Natural killer cell (primary cell): ENCODE measurements around the gene LAMA5. TPM values are rescaled to one million over a fixed set of nuclear protein-coding genes. Genes with fewer than 3 reads are reported as not detected.
A peak's percentile ranks its signal among the peaks of the same experiment; 100 is the strongest.

Experiments used
- ATAC-seq, 3 donors: fragments of 150-1000 bp in 2 of 3; fragments of 200-7000 bp in 1 of 3; cut with Tn5 transposase; 1 replicate in 1 of 3; 2 replicates in 2 of 3; pipeline ENCODE4 v1.10.0; 2021; ENCODE audit warnings: mild to moderate bottlenecking in 2 of 3, moderate library complexity in 2 of 3
- DNase-seq, 2 donors: peaks; one replicate each; pipeline versions ENCODE4 v3.0.0 to v3.0.0-alpha.2; 2013 to 2021; ENCODE audit warnings: mixed read lengths in 1 of 2
- H3K27ac ChIP-seq: one replicate; pipeline ENCODE4 v1.5.1; 2013; ENCODE audit warnings: mild to moderate bottlenecking, low read length
- H3K27me3 ChIP-seq: one replicate; pipeline ENCODE4 v1.6.1; 2013; ENCODE audit warnings: low read length; ENCODE audit not compliant: control insufficient read depth, insufficient read depth
- H3K36me3 ChIP-seq: one replicate; pipeline ENCODE4 v1.6.1; 2013; ENCODE audit warnings: low read length; ENCODE audit not compliant: control insufficient read depth, insufficient read depth
- H3K4me1 ChIP-seq: one replicate; pipeline ENCODE4 v1.6.1; 2013; ENCODE audit warnings: low read length; ENCODE audit not compliant: control insufficient read depth, insufficient read depth
- H3K4me3 ChIP-seq: one replicate; pipeline ENCODE4 v1.5.1; 2013; ENCODE audit warnings: low read length
- H3K9me3 ChIP-seq: one replicate; pipeline ENCODE4 v1.6.1; 2013; ENCODE audit warnings: low read length; ENCODE audit not compliant: control insufficient read depth, insufficient read depth
- H3K27ac Mint-ChIP-seq, 2 donors: one replicate each; pipeline ENCODE4 v1.8.0; 2022; ENCODE audit warnings: mild to moderate bottlenecking in 2 of 2, mixed read lengths in 2 of 2, moderate library complexity in 1 of 2
- H3K27me3 Mint-ChIP-seq, 2 donors: one replicate each; pipeline ENCODE4 v1.8.0; 2022; ENCODE audit warnings: low read depth in 2 of 2, mixed read lengths in 2 of 2
- H3K36me3 Mint-ChIP-seq: one replicate; pipeline ENCODE4 v1.8.0; 2022; ENCODE audit warnings: mixed read lengths
- H3K4me1 Mint-ChIP-seq, 2 donors: one replicate each; pipeline ENCODE4 v1.8.0; 2022; ENCODE audit warnings: mixed read lengths in 2 of 2
- H3K4me3 Mint-ChIP-seq: one replicate; pipeline ENCODE4 v1.8.0; 2022; ENCODE audit warnings: mild to moderate bottlenecking, moderate library complexity, mixed read lengths
- H3K9me3 Mint-ChIP-seq, 2 donors: one replicate each; pipeline ENCODE4 v1.8.0; 2022; ENCODE audit warnings: mixed read lengths in 2 of 2
- CTCF ChIP-seq: fragments of 200-600 bp; IDR thresholded peaks from one replicate; pipeline ENCODE4 v1.8.0; 2022; ENCODE audit warnings: antibody characterized with exemption
- WGBS: methylation state at CpG from one replicate; pipeline ENCODE4 v1.1.7; 2013; ENCODE audit warnings: missing lambda C conversion rate; ENCODE audit not compliant: insufficient coverage; 5-methylcytosine and 5-hydroxymethylcytosine counted together
- intact Hi-C: fragments of 100-400 bp; cut with micrococcal nuclease; formaldehyde crosslinking; loops from one replicate; pipeline ENCODE4 v1.14.2; 2022
- total RNA-seq, 4 donors: library from RNA; stranded (reverse); fragments of 120-200 nt in 1 of 4; gene quantifications; one replicate each; pipeline versions ENCODE4 v1.2.3 to v1.2.4, GENCODE V29; 2013 to 2022

LAMA5 gene
- total RNA-seq, 3 donors from 2014 or later (not counting 1 experiment from before 2014, with no cell fraction given), result 1.0 to 4.3 (median 1.4) TPM

- Histone ChIP-seq H3K4me3 (peak overlapping the region; percentile 62), H3K9me3 (no peaks in the 10 kb centered on the region), H3K27ac (peak overlapping the region; percentile 94), H3K36me3 (peaks cover 16% of the 10 kb centered on the region), H3K27me3 (no peaks in the 10 kb centered on the region), H3K4me1 (peaks cover 34% of the 10 kb centered on the region)
- intact Hi-C loops, result loop anchor here (1.0 to 5.0 kb wide), 3 partner anchors 65 to 490 kb away; partner anchors contain the start of gene OSBPL2
- Mint-ChIP-seq H3K36me3 (no peaks in the 10 kb centered on the region), H3K27me3 (no peaks in the 10 kb centered on the region), H3K27ac (peak overlapping the region; percentile 98 to 99), H3K4me1 (peaks cover 28 to 43% of the 10 kb centered on the region in 2 donors), H3K9me3 (no peaks in the 10 kb centered on the region), H3K4me3 (peak overlapping the region; percentile 99)
- ATAC-seq, result peak; percentile 56 to 72 (median 65)
- 2% methylated on average over 22 of the region's 24 CpGs for WGBS
- peak; percentile 71 for TF ChIP-seq CTCF
- DNase-seq, result peak; percentile 81 to 94
Measured at GRCh38 chr20:62301773-62302340, 65.3 kb downstream of the LAMA5 start.

GRCh38 chr20:62301111-62301668 lies 65.9 kb downstream of the LAMA5 start:
- no peaks in the 10 kb centered on the region for H3K9me3 ChIP-seq
- Mint-ChIP-seq H3K4me3 (peak overlapping the region; percentile 70), H3K27ac (peak overlapping the region; percentile 98 to 99), H3K4me1 (peaks cover 28 to 43% of the 10 kb centered on the region in 2 donors), H3K9me3 (no peaks in the 10 kb centered on the region), H3K27me3 (no peaks in the 10 kb centered on the region), H3K36me3 (no peaks in the 10 kb centered on the region)
- H3K36me3 ChIP-seq, result peaks cover 16% of the 10 kb centered on the region
- intact Hi-C loops, result loop anchor here (5.0 kb wide), 2 partner anchors 64 to 491 kb away; partner anchors contain the start of gene OSBPL2
- DNase-seq (no peak), ATAC-seq (no peak)
- H3K4me1 ChIP-seq, result peaks cover 34% of the 10 kb centered on the region
- 88% methylated on average over 9 of the region's 11 CpGs for WGBS
- H3K27me3 ChIP-seq, result no peaks in the 10 kb centered on the region
- TF ChIP-seq CTCF, result no peak
- H3K4me3 ChIP-seq, result no peak overlapping the region
- no peak overlapping the region for H3K27ac ChIP-seq

GRCh38 chr20:62300319-62300718 lies 66.8 kb downstream of the LAMA5 start:
- no peak overlapping the region for H3K4me3 Mint-ChIP-seq
- TF ChIP-seq CTCF, result no peak
- Histone ChIP-seq H3K4me1 (peaks cover 29% of the 10 kb centered on the region), H3K27ac (no peak overlapping the region), H3K27me3 (no peaks in the 10 kb centered on the region), H3K9me3 (no peaks in the 10 kb centered on the region), H3K4me3 (no peak overlapping the region), H3K36me3 (peaks cover 17% of the 10 kb centered on the region)
- intact Hi-C loops, result loop anchor here (5.0 kb wide), 2 partner anchors 63 to 492 kb away; partner anchors contain the start of gene OSBPL2
- H3K4me1 Mint-ChIP-seq, result peaks cover 24 to 39% of the 10 kb centered on the region in 2 donors
- no peak overlapping the region for H3K27ac Mint-ChIP-seq
- WGBS, result 92% methylated on average over 11 of the region's 11 CpGs
- no peak for DNase-seq
- ATAC-seq, result no peak
- H3K36me3 Mint-ChIP-seq, result no peaks in the 10 kb centered on the region
- no peaks in the 10 kb centered on the region for H3K9me3 Mint-ChIP-seq
- no peaks in the 10 kb centered on the region for H3K27me3 Mint-ChIP-seq
